Measurements from ENCODE around the gene KNCN.

KNCN gene

DNA sequence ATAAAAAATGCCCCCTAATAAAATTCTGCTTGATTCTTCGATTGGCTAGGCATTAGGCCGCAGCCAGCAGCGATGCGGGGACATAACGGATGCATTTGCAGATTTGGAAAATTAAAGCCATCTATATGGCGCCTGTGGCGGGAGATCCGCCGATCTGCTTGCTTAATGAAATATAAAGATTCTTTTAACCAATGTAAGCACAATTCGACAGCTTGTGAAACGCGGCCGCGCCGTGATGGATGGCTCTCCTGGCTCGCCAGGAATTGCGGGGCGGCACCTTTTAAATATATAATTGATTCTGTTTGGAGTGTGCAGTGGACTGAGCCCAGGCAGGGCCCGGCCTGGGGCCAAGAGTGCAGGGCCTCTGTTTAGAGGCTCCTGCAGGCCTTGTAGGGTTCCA lies 53.8 kb downstream of the KNCN start:
- no peak for DNase-seq (ENCODE audit: low read depth)

DNA sequence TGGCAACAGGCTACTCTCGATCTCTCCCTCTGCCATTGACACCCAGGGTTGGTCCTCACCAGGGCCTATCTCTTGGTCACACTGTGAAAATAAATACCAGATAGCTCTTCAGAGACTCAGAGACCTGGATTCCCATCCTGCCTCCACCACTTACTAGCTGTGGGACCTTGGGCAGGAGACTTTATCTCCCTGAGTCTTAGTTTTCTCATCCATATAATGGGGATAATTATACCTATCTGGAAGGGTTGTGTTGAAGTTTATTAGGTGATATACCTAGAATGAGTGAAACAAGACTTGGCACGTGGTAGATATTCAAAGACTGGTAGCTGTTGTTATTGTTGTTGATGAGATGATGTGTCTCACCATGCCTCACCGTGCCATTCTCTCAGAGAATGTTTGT lies 54.4 kb downstream of the KNCN start:
- DNase-seq (ENCODE audit: low read depth) = no peak

DNA sequence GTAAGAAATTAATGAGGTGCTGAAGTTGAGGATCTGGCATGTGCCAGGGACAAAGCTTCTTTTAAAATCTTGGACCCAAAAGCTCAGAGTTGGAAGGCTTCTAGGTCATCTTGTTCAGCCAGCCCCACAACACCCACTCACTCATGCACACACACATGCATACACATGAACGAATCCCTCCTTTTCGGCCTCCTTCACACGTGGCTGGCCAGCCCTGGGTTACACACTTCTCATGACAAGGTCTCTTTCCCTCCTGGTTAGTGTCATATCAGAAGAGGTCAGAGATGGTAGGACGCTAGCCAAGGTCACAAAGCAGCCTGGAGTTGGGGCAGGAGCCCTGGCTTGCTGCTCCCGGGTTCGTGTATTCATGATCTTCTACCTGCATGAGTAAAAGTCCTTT lies 54.9 kb downstream of the KNCN start:
- no peak for DNase-seq (ENCODE audit: low read depth)

DNA sequence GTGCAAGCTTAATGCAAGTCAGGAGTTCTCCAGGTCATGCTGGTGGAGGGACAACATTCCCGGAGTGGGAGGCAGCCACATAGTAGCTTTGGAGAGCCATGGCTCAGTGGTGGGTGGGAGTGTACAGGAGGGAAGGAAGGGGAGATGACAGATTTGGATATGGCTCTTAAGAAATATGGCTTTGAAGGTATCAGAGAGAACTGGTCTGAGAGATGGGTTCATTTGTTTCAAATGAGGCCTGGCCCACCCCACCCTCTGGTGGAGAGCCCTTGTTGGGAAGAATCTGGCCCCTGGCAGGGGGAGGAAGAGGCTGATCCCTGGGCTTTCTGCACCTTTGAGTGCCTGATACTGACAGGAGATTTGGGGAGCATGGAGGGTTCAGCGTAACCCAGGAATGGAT lies 55.7 kb downstream of the KNCN start:
- no peak for DNase-seq (ENCODE audit: low read depth)
